HG03439 (cell line): ENCODE results near the gene ATP2B1.

Experiments used
- ATAC-seq: cut with Tn5 transposase; IDR thresholded peaks from one replicate; pipeline ENCODE4 v1.9.1; 2021; ENCODE audit warnings: mild to moderate bottlenecking, moderate library complexity; ENCODE audit not compliant: unreplicated experiment

ATP2B1 gene

GRCh38 chr12:89597770-89598169 is 110.9 kb downstream of the ATP2B1 start:
- ATAC-seq = peak; percentile 46

GRCh38 chr12:89597210-89597609 is 111.4 kb downstream of the ATP2B1 start:
- no peak for ATAC-seq

- no peak for ATAC-seq
These were observed 114.8 kb downstream of the ATP2B1 start for GRCh38 chr12:89593873-89594272.

- no peak for ATAC-seq
These were observed 115.4 kb downstream of the ATP2B1 start for GRCh38 chr12:89593233-89593632.

- no peak for ATAC-seq
These were observed 118.9 kb downstream of the ATP2B1 start for GRCh38 chr12:89589753-89590152.

GRCh38 chr12:89578499-89578898 is 130.1 kb downstream of the ATP2B1 start:
- no peak for ATAC-seq

GRCh38 chr12:89576572-89577220 is 131.9 kb downstream of the ATP2B1 start:
- ATAC-seq = no peak

- ATAC-seq = no peak
These were observed 133.3 kb downstream of the ATP2B1 start for GRCh38 chr12:89575374-89575773.

GRCh38 chr12:89574736-89575208 is 133.9 kb downstream of the ATP2B1 start:
- ATAC-seq = no peak

GRCh38 chr12:89573051-89573810 is 135.4 kb downstream of the ATP2B1 start:
- no peak for ATAC-seq

GRCh38 chr12:89571491-89572195 is 137.0 kb downstream of the ATP2B1 start:
- no peak for ATAC-seq

- no peak for ATAC-seq
These were observed 140.2 kb downstream of the ATP2B1 start for GRCh38 chr12:89568484-89568883.

GRCh38 chr12:89567691-89568239 is 140.9 kb downstream of the ATP2B1 start:
- no peak for ATAC-seq

GRCh38 chr12:89566615-89567014 is 142.0 kb downstream of the ATP2B1 start:
- no peak for ATAC-seq

GRCh38 chr12:89565002-89565401 is 143.6 kb downstream of the ATP2B1 start:
- no peak for ATAC-seq

- ATAC-seq = no peak
These were observed 148.9 kb downstream of the ATP2B1 start for GRCh38 chr12:89559753-89560152.

- no peak for ATAC-seq
These were observed 151.7 kb downstream of the ATP2B1 start for GRCh38 chr12:89556976-89557375.

- ATAC-seq = no peak
These were observed 156.3 kb downstream of the ATP2B1 start for GRCh38 chr12:89552376-89552775.

GRCh38 chr12:89551747-89552146 is 156.9 kb downstream of the ATP2B1 start:
- ATAC-seq = no peak

GRCh38 chr12:89547101-89547500 is 161.5 kb downstream of the ATP2B1 start:
- ATAC-seq = no peak

- no peak for ATAC-seq
These were observed 162.5 kb downstream of the ATP2B1 start for GRCh38 chr12:89546151-89546550.
